Measurements from ENCODE around the gene GTSF1L. TPM values are rescaled to one million over a fixed set of nuclear protein-coding genes. Genes with fewer than 3 reads are reported as not detected.
"Not testable (repeated sequence)": the region's sequence is repeated elsewhere in the genome, so short reads cannot be mapped to it uniquely, and the experiment has no call there.

Gene GTSF1L
- total RNA-seq, 4 donors from 2014 or later: not detected

GRCh38 chr20:43761386-43762340 is 34.9 kb upstream of the GTSF1L start:
- WGBS, 2 donors (ENCODE audit: low coverage in 1 of 2): 65 to 75% methylated on average over 12 to 15 of the region's 15 CpGs
- DNase-seq: no peak
- intact Hi-C loops (cut with DNase I; ENCODE audit: low total_unique reads) (no loop called here), in situ Hi-C loops (cut with MboI; ENCODE audit: low pct_ligation_motif_present in 1 of 4, low pct_unique_long_range_greater_than_20kb in 1 of 4, low sequenced_read_pairs in 3 of 4) (no loop called here)
- Histone ChIP-seq H3K36me3 (no peaks in the 10 kb centered on the region), H3K27ac (no peak overlapping the region), H3K27me3 (peaks cover 4% of the 10 kb centered on the region), H3K4me1 (no peaks in the 10 kb centered on the region), H3K9me3 (no peaks in the 10 kb centered on the region), H3K4me3 (no peak overlapping the region)
- TF ChIP-seq, protein P1, sequence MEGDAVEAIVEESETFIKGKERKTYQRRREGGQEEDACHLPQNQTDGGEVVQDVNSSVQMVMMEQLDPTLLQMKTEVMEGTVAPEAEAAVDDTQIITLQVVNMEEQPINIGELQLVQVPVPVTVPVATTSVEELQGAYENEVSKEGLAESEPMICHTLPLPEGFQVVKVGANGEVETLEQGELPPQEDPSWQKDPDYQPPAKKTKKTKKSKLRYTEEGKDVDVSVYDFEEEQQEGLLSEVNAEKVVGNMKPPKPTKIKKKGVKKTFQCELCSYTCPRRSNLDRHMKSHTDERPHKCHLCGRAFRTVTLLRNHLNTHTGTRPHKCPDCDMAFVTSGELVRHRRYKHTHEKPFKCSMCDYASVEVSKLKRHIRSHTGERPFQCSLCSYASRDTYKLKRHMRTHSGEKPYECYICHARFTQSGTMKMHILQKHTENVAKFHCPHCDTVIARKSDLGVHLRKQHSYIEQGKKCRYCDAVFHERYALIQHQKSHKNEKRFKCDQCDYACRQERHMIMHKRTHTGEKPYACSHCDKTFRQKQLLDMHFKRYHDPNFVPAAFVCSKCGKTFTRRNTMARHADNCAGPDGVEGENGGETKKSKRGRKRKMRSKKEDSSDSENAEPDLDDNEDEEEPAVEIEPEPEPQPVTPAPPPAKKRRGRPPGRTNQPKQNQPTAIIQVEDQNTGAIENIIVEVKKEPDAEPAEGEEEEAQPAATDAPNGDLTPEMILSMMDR (IDR thresholded peaks at IDR 0.05): no peak
- TF ChIP-seq POLR2A (IDR thresholded peaks at IDR 0.05) (no peak), EP300 (IDR thresholded peaks at IDR 0.05; ENCODE audit: low read depth) (no peak), POLR2AphosphoS5 (IDR thresholded peaks at IDR 0.05) (no peak)

- DNase-seq; H3K4me3 ChIP-seq; H3K27ac ChIP-seq; H3K4me1 ChIP-seq; H3K27me3 ChIP-seq; H3K9me3 ChIP-seq; intact Hi-C loops (cut with DNase I; ENCODE audit: low total_unique reads); H3K36me3 ChIP-seq; in situ Hi-C loops (cut with MboI; ENCODE audit: low pct_ligation_motif_present in 1 of 4, low pct_unique_long_range_greater_than_20kb in 1 of 4, low sequenced_read_pairs in 3 of 4): not testable (repeated sequence)
- 78% methylated on average over 6 of the region's 6 CpGs; no CpG with 5 or more reads in 1 of the 2 donors for WGBS, 2 donors (ENCODE audit: low coverage in 1 of 2)
Observed at GRCh38 chr20:43757888-43758287, 31.1 kb upstream of the GTSF1L start.

- in situ Hi-C loops (cut with MboI; ENCODE audit: low pct_ligation_motif_present in 1 of 4, low pct_unique_long_range_greater_than_20kb in 1 of 4, low sequenced_read_pairs in 3 of 4): no loop called here
- Histone ChIP-seq H3K4me3 (no peak overlapping the region), H3K36me3 (no peaks in the 10 kb centered on the region), H3K27ac (no peak overlapping the region), H3K4me1 (no peaks in the 10 kb centered on the region), H3K9me3 (no peaks in the 10 kb centered on the region), H3K27me3 (no peaks in the 10 kb centered on the region)
- no peak for DNase-seq
- no peak for TF ChIP-seq POLR2A (IDR thresholded peaks at IDR 0.05)
- TF ChIP-seq, protein P1 (IDR thresholded peaks at IDR 0.05): no peak
- no peak for TF ChIP-seq EP300 (IDR thresholded peaks at IDR 0.05; ENCODE audit: low read depth)
- no peak for TF ChIP-seq POLR2AphosphoS5 (IDR thresholded peaks at IDR 0.05)
- 94% methylated on average over 3 to 8 of the region's 8 CpGs for WGBS, 2 donors (ENCODE audit: low coverage in 1 of 2)
- intact Hi-C loops (cut with DNase I; ENCODE audit: low total_unique reads): no loop called here
Observed at GRCh38 chr20:43755851-43756250, 29.0 kb upstream of the GTSF1L start.

DNA sequence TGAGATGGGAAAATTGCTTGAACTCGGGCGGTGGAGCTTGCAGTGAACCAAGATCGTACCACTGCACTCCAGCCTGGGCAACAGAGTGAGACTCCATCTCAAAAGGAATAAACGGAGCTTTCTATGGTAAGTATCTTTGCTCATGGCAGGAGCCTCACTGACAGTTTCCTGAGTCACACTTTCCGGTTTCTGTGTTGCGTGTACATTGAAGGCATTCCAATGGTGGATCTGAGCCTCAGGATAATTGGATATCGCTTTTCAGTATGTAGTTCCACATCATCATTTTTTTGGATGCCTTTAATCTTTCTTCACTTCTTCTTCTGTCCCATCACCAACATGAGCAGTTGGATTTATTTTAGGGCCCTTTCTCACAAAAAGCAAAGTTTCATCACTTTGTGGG is 28.6 kb upstream of the GTSF1L start:
- DNase-seq: no peak
- H3K4me1 ChIP-seq: no peaks in the 10 kb centered on the region
- H3K9me3 ChIP-seq: no peaks in the 10 kb centered on the region
- intact Hi-C loops (cut with DNase I; ENCODE audit: low total_unique reads) (no loop called here), in situ Hi-C loops (cut with MboI; ENCODE audit: low pct_ligation_motif_present in 1 of 4, low pct_unique_long_range_greater_than_20kb in 1 of 4, low sequenced_read_pairs in 3 of 4) (no loop called here)
- no peak overlapping the region for H3K27ac ChIP-seq
- WGBS, 2 donors (ENCODE audit: low coverage in 1 of 2): 93% methylated on average over 3 to 7 of the region's 7 CpGs
- no peaks in the 10 kb centered on the region for H3K36me3 ChIP-seq
- no peak overlapping the region for H3K4me3 ChIP-seq
- TF ChIP-seq, protein P1 (IDR thresholded peaks at IDR 0.05): no peak
- TF ChIP-seq EP300 (IDR thresholded peaks at IDR 0.05; ENCODE audit: low read depth) (no peak), POLR2A (IDR thresholded peaks at IDR 0.05) (no peak), POLR2AphosphoS5 (IDR thresholded peaks at IDR 0.05) (no peak)
- no peaks in the 10 kb centered on the region for H3K27me3 ChIP-seq

All from transverse colon (tissue), 4 donors.